HEK293 (cell line): Measurements from ENCODE around the gene OLIG1.

Experiments
- HOXA7 ChIP-seq: sonication (generic); formaldehyde crosslinking; IDR thresholded peaks from 2 replicates; pipeline ENCODE4 v1.8.1; 2022; ENCODE audit warnings: missing genetic modification reagents, borderline replicate concordance
- ZBTB1 ChIP-seq: fragments of 450-650 bp; formaldehyde crosslinking; IDR thresholded peaks from 2 replicates; pipeline ENCODE4 v1.5.1; 2016; ENCODE audit warnings: missing biosample characterization, missing genetic modification characterization
- ZFP41 ChIP-seq: fragments of 450-650 bp; formaldehyde crosslinking; IDR thresholded peaks from 2 replicates; pipeline ENCODE4 v1.5.1; 2016; ENCODE audit warnings: missing biosample characterization, missing genetic modification characterization, borderline replicate concordance
- ZNF423 ChIP-seq: fragments of 450-650 bp; formaldehyde crosslinking; IDR thresholded peaks from 2 replicates; pipeline ENCODE4 v1.5.1; 2016; ENCODE audit warnings: missing biosample characterization, missing genetic modification characterization
- ZNF473 ChIP-seq: fragments of 450-650 bp; formaldehyde crosslinking; IDR thresholded peaks from 2 replicates; pipeline ENCODE4 v1.5.1; 2017; ENCODE audit warnings: missing biosample characterization, missing genetic modification characterization
- ZNF670 ChIP-seq: fragments of 450-650 bp; formaldehyde crosslinking; IDR thresholded peaks from 2 replicates; pipeline ENCODE4 v1.5.1; 2016; ENCODE audit warnings: missing biosample characterization, missing genetic modification characterization, low read depth
- ZNF747 ChIP-seq: fragments of 450-650 bp; formaldehyde crosslinking; IDR thresholded peaks from 2 replicates; pipeline ENCODE4 v1.5.1; 2016; ENCODE audit warnings: missing biosample characterization, missing genetic modification characterization
- ZNF830 ChIP-seq: fragments of 450-650 bp; IDR thresholded peaks from 2 replicates; pipeline ENCODE4 v1.5.0; 2018; ENCODE audit warnings: missing biosample characterization, missing genetic modification characterization, low read depth, mild to moderate bottlenecking, moderate library complexity
- TF ChIP-seq, protein P1 (sequence below): fragments of 450-650 bp; formaldehyde crosslinking; IDR thresholded peaks from 2 replicates; pipeline ENCODE4 v1.5.1; 2016; ENCODE audit warnings: missing biosample characterization, missing genetic modification characterization

DNA sequence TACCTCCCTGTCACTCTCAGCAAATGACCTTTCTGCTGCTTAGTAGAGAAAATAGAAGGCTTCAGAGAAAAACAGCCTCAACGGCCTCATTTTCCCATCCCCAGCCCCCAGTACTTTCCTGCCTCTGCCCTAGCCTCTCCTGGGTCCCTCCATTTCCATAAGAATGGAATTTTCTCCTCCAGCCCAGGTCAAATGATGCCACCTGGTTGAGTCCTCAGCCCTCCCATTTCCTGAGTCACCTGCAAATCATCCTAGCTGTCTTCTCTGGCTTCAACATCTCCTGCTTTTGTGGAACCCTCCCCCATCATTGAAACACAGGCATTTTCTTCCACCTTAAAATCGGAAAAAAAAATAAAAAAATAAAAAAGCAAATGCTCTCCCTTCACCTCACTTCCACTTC lies 35.1 kb downstream of the OLIG1 start:
- TF ChIP-seq, protein P1, sequence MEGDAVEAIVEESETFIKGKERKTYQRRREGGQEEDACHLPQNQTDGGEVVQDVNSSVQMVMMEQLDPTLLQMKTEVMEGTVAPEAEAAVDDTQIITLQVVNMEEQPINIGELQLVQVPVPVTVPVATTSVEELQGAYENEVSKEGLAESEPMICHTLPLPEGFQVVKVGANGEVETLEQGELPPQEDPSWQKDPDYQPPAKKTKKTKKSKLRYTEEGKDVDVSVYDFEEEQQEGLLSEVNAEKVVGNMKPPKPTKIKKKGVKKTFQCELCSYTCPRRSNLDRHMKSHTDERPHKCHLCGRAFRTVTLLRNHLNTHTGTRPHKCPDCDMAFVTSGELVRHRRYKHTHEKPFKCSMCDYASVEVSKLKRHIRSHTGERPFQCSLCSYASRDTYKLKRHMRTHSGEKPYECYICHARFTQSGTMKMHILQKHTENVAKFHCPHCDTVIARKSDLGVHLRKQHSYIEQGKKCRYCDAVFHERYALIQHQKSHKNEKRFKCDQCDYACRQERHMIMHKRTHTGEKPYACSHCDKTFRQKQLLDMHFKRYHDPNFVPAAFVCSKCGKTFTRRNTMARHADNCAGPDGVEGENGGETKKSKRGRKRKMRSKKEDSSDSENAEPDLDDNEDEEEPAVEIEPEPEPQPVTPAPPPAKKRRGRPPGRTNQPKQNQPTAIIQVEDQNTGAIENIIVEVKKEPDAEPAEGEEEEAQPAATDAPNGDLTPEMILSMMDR = no peak
- TF ChIP-seq ZNF473 (tag by site-specific recombination) (no peak), ZNF670 (tag by site-specific recombination) (no peak), ZFP41 (tag by site-specific recombination) (no peak), ZBTB1 (tag by site-specific recombination) (no peak), HOXA7 (CRISPR knock-in tag) (no peak), ZNF830 (no peak), ZNF423 (tag by site-specific recombination) (no peak), ZNF747 (no peak)
